Caco-2 (cell line): ENCODE data around the gene CACNA1S. TPM values are rescaled to one million over a fixed set of nuclear protein-coding genes. Genes with fewer than 3 reads are reported as not detected.

Experiments
- BruUV-seq: library from RNA; stranded (reverse); fragments of 400-500 nt; replicated peaks from 2 replicates; lab custom pipeline; 2021; lab: Mats Ljungman, UMichigan
- CTCF ChIA-PET: fragments of 300-600 bp; sonication (Branson Sonifier 250); formaldehyde crosslinking; loops from one replicate; lab custom pipeline; 2022; ENCODE audit warnings: antibody characterized with exemption; lab: Charles Lee
- POLR2A ChIA-PET: fragments of 300-600 bp; sonication (Branson Sonifier 250); formaldehyde crosslinking; loops from one replicate; lab custom pipeline; 2022; ENCODE audit warnings: antibody characterized with exemption; lab: Charles Lee
- DNase-seq, 2 experiments: peaks; one replicate each; pipeline versions ENCODE4 v3.0.0 to v3.0.0-alpha.2; 2020 to 2022
- H3K27me3 ChIP-seq: replicated peaks from 2 replicates; pipeline ENCODE4 v1.6.0; 2011; ENCODE audit warnings: low read length; ENCODE audit not compliant: control insufficient read depth, insufficient read depth
- H3K36me3 ChIP-seq: 2 replicates; pipeline ENCODE4 v1.5.1; 2011; ENCODE audit warnings: low read length; ENCODE audit not compliant: control insufficient read depth, insufficient read depth
- H3K4me1 ChIP-seq: fragments of 250-450 bp; sonication (Bioruptor Pico); 2 replicates; pipeline ENCODE4 v1.5.1; 2020; ENCODE audit warnings: mild to moderate bottlenecking
- H3K4me3 ChIP-seq: 2 replicates; pipeline ENCODE4 v1.5.1; 2011; ENCODE audit warnings: low read depth, mild to moderate bottlenecking, control low read depth, low read length
- H3K9me3 ChIP-seq: fragments of 250-450 bp; sonication (Bioruptor Pico); 2 replicates; pipeline ENCODE4 v1.5.1; 2020; ENCODE audit warnings: mild to moderate bottlenecking, moderate library complexity
- H3K27ac Mint-ChIP-seq: one replicate; pipeline ENCODE4 v1.8.0; 2022; ENCODE audit warnings: mixed read lengths; ENCODE audit not compliant: unreplicated experiment
- H3K27me3 Mint-ChIP-seq: one replicate; pipeline ENCODE4 v1.8.0; 2022; ENCODE audit warnings: mixed read lengths; ENCODE audit not compliant: insufficient read depth, unreplicated experiment
- H3K36me3 Mint-ChIP-seq: one replicate; pipeline ENCODE4 v1.8.0; 2022; ENCODE audit warnings: mild to moderate bottlenecking, mixed read lengths; ENCODE audit not compliant: insufficient read depth, unreplicated experiment
- H3K4me1 Mint-ChIP-seq: one replicate; pipeline ENCODE4 v1.8.0; 2022; ENCODE audit warnings: low read depth, mixed read lengths; ENCODE audit not compliant: unreplicated experiment
- H3K4me3 Mint-ChIP-seq: one replicate; pipeline ENCODE4 v1.8.0; 2022; ENCODE audit warnings: mild to moderate bottlenecking, moderate library complexity, mixed read lengths; ENCODE audit not compliant: unreplicated experiment
- H3K9me3 Mint-ChIP-seq: one replicate; pipeline ENCODE4 v1.8.0; 2022; ENCODE audit warnings: mixed read lengths; ENCODE audit not compliant: unreplicated experiment
- CTCF ChIP-seq, 2 experiments: fragments of 200-600 bp in 1 of 2; IDR thresholded peaks; 1 replicate in 1 of 2; 2 replicates in 1 of 2; pipeline versions ENCODE4 v1.5.1 to v1.8.0; 2011 to 2022; ENCODE audit warnings: antibody characterized with exemption in 1 of 2, control low read depth in 1 of 2, inconsistent platforms in 1 of 2, low read depth in 1 of 2, low read length in 1 of 2, mild to moderate bottlenecking in 1 of 2, moderate library complexity in 1 of 2; ENCODE audit not compliant: insufficient read depth in 1 of 2, severe bottlenecking in 1 of 2, unreplicated experiment in 1 of 2
- intact Hi-C: fragments of 100-400 bp; cut with micrococcal nuclease; formaldehyde crosslinking; loops from one replicate; pipeline ENCODE4 v1.10.0; 2022; ENCODE audit not compliant: unreplicated experiment
- total RNA-seq: library from RNA; stranded (reverse); gene quantifications from 2 replicates; pipeline ENCODE4 v1.2.3, GENCODE V29; 2022

The CACNA1S gene
- total RNA-seq, 1 experiment from 2014 or later = 0.07 TPM

GRCh38 chr1:201020040-201020591 is 92.1 kb downstream of the CACNA1S start:
- Mint-ChIP-seq H3K27ac (no peak overlapping the region), H3K4me1 (peaks cover 25% of the 10 kb centered on the region), H3K4me3 (no peak overlapping the region), H3K36me3 (no peaks in the 10 kb centered on the region), H3K9me3 (no peaks in the 10 kb centered on the region), H3K27me3 (peaks cover 3% of the 10 kb centered on the region)
- ChIA-PET POLR2A (interaction anchor here (0.6 kb wide), 1 partner anchor 9 kb away, joined by 3 read pairs; no protein-coding TSS in a partner anchor), CTCF (interaction anchor here (0.6 to 1.4 kb wide), 4 partner anchors 48 to 210 kb away, joined by 3 to 5 read pairs (median 4); no protein-coding TSS in a partner anchor)
- peak in 1 of 2 experiments; percentile 51 for DNase-seq
- peaks cover 21% of the 10 kb centered on the region for H3K4me1 ChIP-seq
- H3K9me3 ChIP-seq = no peaks in the 10 kb centered on the region
- intact Hi-C loops = loop anchor here (5.0 kb wide), 2 partner anchors 43 to 128 kb away; partner anchors contain the start of gene INAVA
- BruUV-seq = no TSS peak
- no peak for TF ChIP-seq CTCF (IDR thresholded peaks at IDR 0.05; ENCODE audit: insufficient read depth in 1 of 2, low read depth in 1 of 2, low read length in 1 of 2, severe bottlenecking in 1 of 2, unreplicated experiment in 1 of 2)
- H3K36me3 ChIP-seq = no peaks in the 10 kb centered on the region
- no peak overlapping the region for H3K4me3 ChIP-seq
- no peaks in the 10 kb centered on the region; the same call in 1 of the 2 replicates for H3K27me3 ChIP-seq

GRCh38 chr1:201019321-201019977 is 92.8 kb downstream of the CACNA1S start:
- Mint-ChIP-seq H3K36me3 (no peaks in the 10 kb centered on the region), H3K4me1 (peaks cover 25% of the 10 kb centered on the region), H3K4me3 (no peak overlapping the region), H3K27me3 (peaks cover 3% of the 10 kb centered on the region), H3K9me3 (no peaks in the 10 kb centered on the region), H3K27ac (peak overlapping the region; percentile 53)
- Histone ChIP-seq H3K4me3 (no peak overlapping the region), H3K4me1 (peaks cover 21% of the 10 kb centered on the region), H3K9me3 (no peaks in the 10 kb centered on the region), H3K27me3 (no peaks in the 10 kb centered on the region; the same call in 1 of the 2 replicates), H3K36me3 (no peaks in the 10 kb centered on the region)
- TF ChIP-seq CTCF (IDR thresholded peaks at IDR 0.05; ENCODE audit: insufficient read depth in 1 of 2, low read depth in 1 of 2, low read length in 1 of 2, severe bottlenecking in 1 of 2, unreplicated experiment in 1 of 2) = no peak
- ChIA-PET POLR2A (no interaction called here), CTCF (interaction anchor here (0.6 to 1.0 kb wide), 3 partner anchors 66 to 210 kb away, joined by 3 to 4 read pairs (median 4); no protein-coding TSS in a partner anchor)
- DNase-seq = peak in 1 of 2 experiments; percentile 46
- BruUV-seq = no TSS peak
- intact Hi-C loops = no loop called here

- no TSS peak for BruUV-seq
- intact Hi-C loops = no loop called here
- DNase-seq = no peak
- Histone ChIP-seq H3K36me3 (no peaks in the 10 kb centered on the region), H3K9me3 (no peaks in the 10 kb centered on the region), H3K4me1 (peaks cover 16% of the 10 kb centered on the region), H3K27me3 (no peaks in the 10 kb centered on the region; the same call in 1 of the 2 replicates), H3K4me3 (no peak overlapping the region)
- H3K4me1 Mint-ChIP-seq = peaks cover 24% of the 10 kb centered on the region
- POLR2A ChIA-PET = no interaction called here
- H3K27me3 Mint-ChIP-seq = peaks cover 3% of the 10 kb centered on the region
- TF ChIP-seq CTCF (IDR thresholded peaks at IDR 0.05; ENCODE audit: insufficient read depth in 1 of 2, low read depth in 1 of 2, low read length in 1 of 2, severe bottlenecking in 1 of 2, unreplicated experiment in 1 of 2) = no peak
- H3K36me3 Mint-ChIP-seq = no peaks in the 10 kb centered on the region
- no peak overlapping the region for H3K27ac Mint-ChIP-seq
- CTCF ChIA-PET = no interaction called here
- H3K4me3 Mint-ChIP-seq = no peak overlapping the region
- no peaks in the 10 kb centered on the region for H3K9me3 Mint-ChIP-seq
Measured at GRCh38 chr1:201017828-201018163, 94.4 kb downstream of the CACNA1S start.
